Activated B cell treated with CpG ODN at 0.5 μM for 24 hours (primary cell): Measurements from ENCODE around the gene SIGLEC9. TPM values are rescaled to one million over a fixed set of nuclear protein-coding genes. Genes with fewer than 3 reads are reported as not detected.

ENCODE experiments used
- ATAC-seq: fragments of 200-7000 bp; cut with Tn5 transposase; one replicate; pipeline ENCODE4 v1.10.0; 2021; ENCODE audit warnings: low read depth, mild to moderate bottlenecking, moderate library complexity
- CTCF ChIA-PET: fragments of 350-600 bp; sonication (Branson Sonifier 250); formaldehyde crosslinking; loops from one replicate; lab custom pipeline; 2021; ENCODE audit warnings: antibody characterized with exemption; lab: Charles Lee
- POLR2A ChIA-PET: fragments of 350-600 bp; sonication (Branson Sonifier 250); formaldehyde crosslinking; loops from one replicate; lab custom pipeline; 2021; ENCODE audit warnings: antibody characterized with exemption; lab: Charles Lee
- DNase-seq: peaks from one replicate; pipeline ENCODE4 v3.0.0; 2022
- H3K27ac Mint-ChIP-seq: one replicate; pipeline ENCODE4 v1.8.0; 2020; ENCODE audit warnings: mixed read lengths
- H3K27me3 Mint-ChIP-seq: one replicate; pipeline ENCODE4 v1.8.0; 2021; ENCODE audit warnings: mixed read lengths
- H3K36me3 Mint-ChIP-seq: one replicate; pipeline ENCODE4 v1.8.0; 2021; ENCODE audit warnings: low read depth, mixed read lengths
- H3K4me1 Mint-ChIP-seq: one replicate; pipeline ENCODE4 v1.8.0; 2021; ENCODE audit warnings: mixed read lengths
- H3K4me3 Mint-ChIP-seq: one replicate; pipeline ENCODE4 v1.8.0; 2020; ENCODE audit warnings: mild to moderate bottlenecking, mixed read lengths
- H3K9me3 Mint-ChIP-seq: one replicate; pipeline ENCODE4 v1.8.0; 2020; ENCODE audit warnings: mixed read lengths
- intact Hi-C: fragments of 100-400 bp; cut with micrococcal nuclease; formaldehyde crosslinking; loops from one replicate; pipeline ENCODE4 v1.15.1; 2024
- total RNA-seq: library from RNA; stranded (reverse); gene quantifications from 2 replicates; pipeline ENCODE4 v1.2.3, GENCODE V29; 2022
- TF ChIP-seq, protein P1 (sequence below): fragments of 200-600 bp; IDR thresholded peaks from one replicate; pipeline ENCODE4 v1.8.0; 2022; ENCODE audit warnings: antibody characterized with exemption, mild to moderate bottlenecking

Gene SIGLEC9
- total RNA-seq, 1 donor from 2014 or later: 0.29 TPM

DNA sequence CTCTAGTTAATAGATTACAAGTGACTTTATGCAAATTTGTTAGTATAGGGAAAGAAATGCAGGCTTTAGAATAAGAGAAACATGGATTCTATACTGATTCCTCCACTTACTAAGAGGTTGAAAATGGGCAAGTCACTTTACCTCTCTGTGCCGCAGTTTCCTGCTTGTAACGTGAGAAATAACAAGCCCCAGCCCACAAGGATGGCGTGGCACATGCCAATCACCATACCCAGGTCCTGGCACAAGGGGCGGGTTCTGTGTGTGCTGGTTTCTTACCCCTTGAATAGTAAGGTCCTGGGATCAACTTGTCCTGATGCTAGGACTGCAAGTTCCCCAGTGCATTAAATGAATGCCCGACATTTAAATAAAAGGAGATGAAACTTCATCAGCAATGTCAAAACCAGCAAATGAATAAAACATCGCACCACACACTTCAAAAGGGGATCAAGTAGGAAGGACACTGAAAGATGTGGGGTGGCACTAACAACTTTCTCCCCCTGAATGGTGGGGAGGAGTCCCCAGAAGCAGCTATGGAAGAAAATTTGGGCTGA, 7.9 kb upstream of the SIGLEC9 start:
- ChIA-PET CTCF (no interaction called here), POLR2A (no interaction called here)
- Mint-ChIP-seq H3K9me3 (no peaks in the 10 kb centered on the region), H3K4me1 (no peaks in the 10 kb centered on the region), H3K27me3 (peaks cover 40% of the 10 kb centered on the region), H3K36me3 (no peaks in the 10 kb centered on the region), H3K4me3 (no peak overlapping the region), H3K27ac (no peak overlapping the region)
- no peak for ATAC-seq
- intact Hi-C loops: no loop called here
- no peak for DNase-seq
- TF ChIP-seq, protein P1, sequence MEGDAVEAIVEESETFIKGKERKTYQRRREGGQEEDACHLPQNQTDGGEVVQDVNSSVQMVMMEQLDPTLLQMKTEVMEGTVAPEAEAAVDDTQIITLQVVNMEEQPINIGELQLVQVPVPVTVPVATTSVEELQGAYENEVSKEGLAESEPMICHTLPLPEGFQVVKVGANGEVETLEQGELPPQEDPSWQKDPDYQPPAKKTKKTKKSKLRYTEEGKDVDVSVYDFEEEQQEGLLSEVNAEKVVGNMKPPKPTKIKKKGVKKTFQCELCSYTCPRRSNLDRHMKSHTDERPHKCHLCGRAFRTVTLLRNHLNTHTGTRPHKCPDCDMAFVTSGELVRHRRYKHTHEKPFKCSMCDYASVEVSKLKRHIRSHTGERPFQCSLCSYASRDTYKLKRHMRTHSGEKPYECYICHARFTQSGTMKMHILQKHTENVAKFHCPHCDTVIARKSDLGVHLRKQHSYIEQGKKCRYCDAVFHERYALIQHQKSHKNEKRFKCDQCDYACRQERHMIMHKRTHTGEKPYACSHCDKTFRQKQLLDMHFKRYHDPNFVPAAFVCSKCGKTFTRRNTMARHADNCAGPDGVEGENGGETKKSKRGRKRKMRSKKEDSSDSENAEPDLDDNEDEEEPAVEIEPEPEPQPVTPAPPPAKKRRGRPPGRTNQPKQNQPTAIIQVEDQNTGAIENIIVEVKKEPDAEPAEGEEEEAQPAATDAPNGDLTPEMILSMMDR: no peak

DNA sequence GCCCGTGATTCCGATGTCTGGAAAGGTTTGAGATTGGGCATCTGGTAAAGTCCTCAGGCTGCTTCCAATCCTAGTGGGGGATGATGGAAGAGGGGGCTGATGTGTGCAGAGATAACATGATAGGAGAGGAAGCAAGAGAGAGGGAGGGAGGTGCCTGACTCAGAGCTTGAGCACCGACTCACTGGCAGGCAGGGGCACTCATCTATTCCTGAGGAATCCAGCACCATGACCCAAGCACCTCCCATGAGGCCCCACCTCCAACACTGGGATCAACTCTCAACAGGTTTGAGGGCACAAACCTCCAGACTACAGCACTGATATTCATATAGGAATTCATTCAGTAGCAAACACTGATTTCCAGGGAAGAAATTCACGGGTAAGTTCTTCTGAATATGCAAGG, 5.6 kb upstream of the SIGLEC9 start:
- CTCF ChIA-PET: no interaction called here
- H3K9me3 Mint-ChIP-seq: no peaks in the 10 kb centered on the region
- intact Hi-C loops: no loop called here
- H3K4me1 Mint-ChIP-seq: peaks cover 10% of the 10 kb centered on the region
- H3K36me3 Mint-ChIP-seq: no peaks in the 10 kb centered on the region
- POLR2A ChIA-PET: no interaction called here
- TF ChIP-seq, protein P1: no peak
- H3K27me3 Mint-ChIP-seq: peaks cover 48% of the 10 kb centered on the region
- no peak overlapping the region for H3K4me3 Mint-ChIP-seq
- DNase-seq (no peak), ATAC-seq (no peak)
- no peak overlapping the region for H3K27ac Mint-ChIP-seq

DNA sequence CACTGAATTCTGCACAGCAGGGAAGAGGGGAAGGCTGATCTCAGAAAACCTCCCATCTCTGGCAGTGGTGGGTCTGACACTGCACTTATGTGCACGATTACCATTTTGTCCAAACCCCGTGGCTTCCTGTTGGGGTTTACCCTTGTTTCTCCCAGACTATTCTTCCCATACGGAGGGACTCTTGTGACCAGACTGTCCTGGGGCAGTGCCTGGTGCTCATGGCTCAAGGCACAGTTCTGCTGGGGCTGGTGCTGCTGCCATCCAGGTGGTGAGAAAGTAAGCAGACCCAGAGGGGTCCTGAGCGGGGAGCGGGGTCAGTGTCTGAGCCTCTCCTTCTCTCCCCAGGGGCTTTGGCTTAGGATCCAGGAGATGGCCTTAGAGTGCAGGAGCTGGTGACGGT, 5.1 kb upstream of the SIGLEC9 start:
- no peaks in the 10 kb centered on the region for H3K36me3 Mint-ChIP-seq
- CTCF ChIA-PET: no interaction called here
- POLR2A ChIA-PET: interaction anchor here (0.6 kb wide), 1 partner anchor 25 kb away, joined by 7 read pairs; no protein-coding TSS in a partner anchor
- peaks cover 12% of the 10 kb centered on the region for H3K4me1 Mint-ChIP-seq
- DNase-seq (no peak), ATAC-seq (no peak)
- H3K27ac Mint-ChIP-seq: no peak overlapping the region
- TF ChIP-seq, protein P1: no peak
- no peak overlapping the region for H3K4me3 Mint-ChIP-seq
- no peaks in the 10 kb centered on the region for H3K9me3 Mint-ChIP-seq
- peaks cover 46% of the 10 kb centered on the region for H3K27me3 Mint-ChIP-seq
- intact Hi-C loops: no loop called here

DNA sequence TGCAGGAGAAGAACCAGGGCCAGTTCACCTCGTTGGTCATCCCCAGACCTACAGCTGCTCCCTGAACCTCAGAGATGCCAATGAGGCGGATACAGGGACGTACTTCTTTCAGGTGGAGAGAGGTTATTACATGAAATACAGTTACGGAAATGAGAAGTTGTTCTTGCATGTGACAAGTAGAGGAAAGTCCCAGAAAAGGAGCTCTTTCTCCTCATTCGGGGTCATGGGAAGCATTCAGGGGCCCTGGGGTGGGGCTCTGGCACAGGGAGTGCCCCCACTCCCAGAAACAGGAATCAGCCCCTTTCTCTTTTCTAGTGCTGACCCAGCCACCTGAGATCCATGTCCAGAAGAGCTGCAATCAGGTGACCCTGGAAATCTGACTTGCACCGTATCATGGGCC, 4.5 kb upstream of the SIGLEC9 start:
- CTCF ChIA-PET: no interaction called here
- intact Hi-C loops: no loop called here
- TF ChIP-seq, protein P1: no peak
- Mint-ChIP-seq H3K4me1 (peaks cover 12% of the 10 kb centered on the region), H3K27ac (no peak overlapping the region), H3K9me3 (no peaks in the 10 kb centered on the region), H3K36me3 (no peaks in the 10 kb centered on the region), H3K4me3 (no peak overlapping the region), H3K27me3 (peaks cover 43% of the 10 kb centered on the region)
- ATAC-seq (no peak), DNase-seq (no peak)
- POLR2A ChIA-PET: no interaction called here

DNA sequence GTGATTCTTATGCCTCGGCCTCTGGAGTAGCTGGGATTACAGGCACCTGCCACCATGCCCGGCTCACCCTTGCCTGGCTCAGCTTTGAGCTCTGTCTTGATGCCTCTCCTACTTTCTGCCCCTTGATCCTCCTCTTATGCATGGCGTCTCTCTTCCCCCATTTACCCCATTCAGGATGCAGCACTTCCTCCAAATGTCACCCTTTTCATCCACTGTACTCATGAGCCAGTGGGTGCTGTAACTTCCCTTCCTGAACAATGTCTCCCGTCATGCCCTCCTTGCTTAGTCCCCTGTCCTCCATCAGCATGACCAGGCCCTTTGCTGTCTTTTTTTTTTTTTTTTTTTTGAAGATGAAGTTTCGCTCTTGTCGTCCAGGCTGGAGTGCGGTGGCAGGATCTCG, 3.4 kb upstream of the SIGLEC9 start:
- TF ChIP-seq, protein P1: no peak
- ChIA-PET POLR2A (no interaction called here), CTCF (no interaction called here)
- Mint-ChIP-seq H3K9me3 (no peaks in the 10 kb centered on the region), H3K27me3 (peaks cover 34% of the 10 kb centered on the region), H3K36me3 (no peaks in the 10 kb centered on the region), H3K4me3 (no peak overlapping the region), H3K27ac (no peak overlapping the region), H3K4me1 (peaks cover 12% of the 10 kb centered on the region)
- ATAC-seq: no peak
- intact Hi-C loops: no loop called here
- no peak for DNase-seq
